Chondrocyte (in vitro differentiated cells): ENCODE data around the gene SNRPA. TPM values are rescaled to one million over a fixed set of nuclear protein-coding genes. Genes with fewer than 3 reads are reported as not detected.
A peak's percentile ranks its signal among the peaks of the same experiment; 100 is the strongest.

Experiments used
- DNase-seq: peaks from one replicate; pipeline ENCODE4 v3.0.0; 2021; ENCODE audit warnings: mixed read lengths, low spot score
- H3K27ac Mint-ChIP-seq: one replicate; pipeline ENCODE4 v1.8.0; 2021; ENCODE audit warnings: mild to moderate bottlenecking, moderate library complexity, mixed read lengths; ENCODE audit not compliant: unreplicated experiment
- H3K27me3 Mint-ChIP-seq: 2 replicates; pipeline ENCODE4 v1.8.0; 2021; ENCODE audit warnings: low read depth, mixed read lengths
- H3K36me3 Mint-ChIP-seq: 2 replicates; pipeline ENCODE4 v1.8.0; 2021; ENCODE audit warnings: low read depth, mixed read lengths
- H3K4me1 Mint-ChIP-seq: 2 replicates; pipeline ENCODE4 v1.8.0; 2021; ENCODE audit warnings: low read depth, mild to moderate bottlenecking, mixed read lengths
- H3K4me3 Mint-ChIP-seq: one replicate; pipeline ENCODE4 v1.8.0; 2021; ENCODE audit warnings: mild to moderate bottlenecking, moderate library complexity, mixed read lengths; ENCODE audit not compliant: unreplicated experiment
- H3K9me3 Mint-ChIP-seq: 2 replicates; pipeline ENCODE4 v1.8.0; 2021; ENCODE audit warnings: low read depth, mixed read lengths
- CTCF ChIP-seq: fragments of 200-600 bp; sonication (generic); IDR thresholded peaks from 2 replicates; pipeline ENCODE4 v1.5.0; 2021; ENCODE audit warnings: antibody characterized with exemption, mild to moderate bottlenecking, moderate library complexity
- total RNA-seq: library from RNA; stranded (reverse); gene quantifications from 3 replicates; pipeline ENCODE4 v1.2.1, GENCODE V29; 2021

SNRPA gene
- total RNA-seq, 1 donor from 2014 or later = 34.9 TPM

GRCh38 chr19:40799558-40800338 lies 48.7 kb downstream of the SNRPA start:
- peak overlapping the region; percentile 92 for H3K27ac Mint-ChIP-seq
- H3K4me1 Mint-ChIP-seq = peaks cover 61% of the 10 kb centered on the region
- H3K9me3 Mint-ChIP-seq = no peaks in the 10 kb centered on the region
- no peaks in the 10 kb centered on the region for H3K27me3 Mint-ChIP-seq
- DNase-seq = no peak
- H3K36me3 Mint-ChIP-seq = peaks cover 10% of the 10 kb centered on the region
- H3K4me3 Mint-ChIP-seq = peak overlapping the region; percentile 92
- no peak for TF ChIP-seq CTCF

GRCh38 chr19:40800339-40800996 lies 49.5 kb downstream of the SNRPA start:
- DNase-seq = no peak
- H3K4me3 Mint-ChIP-seq = peak overlapping the region; percentile 92
- H3K9me3 Mint-ChIP-seq = no peaks in the 10 kb centered on the region
- H3K27ac Mint-ChIP-seq = peak overlapping the region; percentile 92
- H3K4me1 Mint-ChIP-seq = peaks cover 68% of the 10 kb centered on the region
- TF ChIP-seq CTCF = no peak
- no peaks in the 10 kb centered on the region for H3K27me3 Mint-ChIP-seq
- peaks cover 10% of the 10 kb centered on the region for H3K36me3 Mint-ChIP-seq

GRCh38 chr19:40800997-40801377 lies 50.0 kb downstream of the SNRPA start:
- Mint-ChIP-seq H3K36me3 (peaks cover 10% of the 10 kb centered on the region), H3K27ac (no peak overlapping the region), H3K4me1 (peaks cover 73% of the 10 kb centered on the region), H3K27me3 (no peaks in the 10 kb centered on the region), H3K9me3 (no peaks in the 10 kb centered on the region), H3K4me3 (peak overlapping the region; percentile 92)
- no peak for TF ChIP-seq CTCF
- DNase-seq = no peak

GRCh38 chr19:40801426-40802299 lies 50.7 kb downstream of the SNRPA start:
- Mint-ChIP-seq H3K27me3 (no peaks in the 10 kb centered on the region), H3K4me1 (peaks cover 80% of the 10 kb centered on the region), H3K36me3 (peaks cover 8% of the 10 kb centered on the region), H3K27ac (peak overlapping the region; percentile 69), H3K4me3 (peak overlapping the region; percentile 56), H3K9me3 (no peaks in the 10 kb centered on the region)
- no peak for DNase-seq
- TF ChIP-seq CTCF = no peak
